SU-DHL-6 (cell line): Measurements from ENCODE around the gene GLG1.
A peak's percentile ranks its signal among the peaks of the same experiment; 100 is the strongest.

ENCODE experiments used
- H2AFZ ChIP-seq: fragments of 200-600 bp; sonication (generic); 2 replicates; pipeline ENCODE4 v1.6.1; 2014; ENCODE audit warnings: low read depth, mild to moderate bottlenecking, moderate library complexity, mixed read lengths, antibody characterized with exemption, low read length; ENCODE audit not compliant: severe bottlenecking
- H3F3A ChIP-seq: fragments of 200-600 bp; shearing (Covaris generic); 2 replicates; pipeline ENCODE4 v1.6.0; 2016; ENCODE audit warnings: antibody characterized with exemption, mild to moderate bottlenecking; ENCODE audit not compliant: insufficient read depth
- H3K27ac ChIP-seq: fragments of 200-600 bp; sonication (generic); 2 replicates; pipeline ENCODE4 v1.5.1; 2016; ENCODE audit warnings: low read depth, mild to moderate bottlenecking, low read length, moderate library complexity, mixed read lengths
- H3K27me3 ChIP-seq: fragments of 200-600 bp; sonication (generic), shearing (Covaris generic); 2 replicates; pipeline ENCODE4 v1.6.0; 2014; ENCODE audit warnings: mild to moderate bottlenecking, low read length
- H3K36me3 ChIP-seq: fragments of 200-600 bp; sonication (generic); 2 replicates; pipeline ENCODE4 v1.6.1; 2014; ENCODE audit warnings: mild to moderate bottlenecking, low read length, mixed read lengths
- H3K4me2 ChIP-seq: fragments of 300-600, 200-600 bp; shearing (Covaris generic), sonication (generic); 2 replicates; pipeline ENCODE4 v1.6.0; 2014; ENCODE audit warnings: low read length, low read depth, mild to moderate bottlenecking; ENCODE audit not compliant: poor library complexity, severe bottlenecking
- H3K4me3 ChIP-seq: fragments of 200-600 bp; sonication (generic); 2 replicates; pipeline ENCODE4 v1.5.1; 2014; ENCODE audit warnings: antibody characterized with exemption, low read length, mild to moderate bottlenecking, mixed read lengths; ENCODE audit not compliant: insufficient read depth, poor library complexity, severe bottlenecking
- H3K79me2 ChIP-seq: fragments of 200-600 bp; sonication (generic); 2 replicates; pipeline ENCODE4 v1.6.1; 2014; ENCODE audit warnings: mild to moderate bottlenecking, low read length, moderate library complexity; ENCODE audit not compliant: insufficient read depth
- H3K9ac ChIP-seq: fragments of 200-600 bp; sonication (generic); 2 replicates; pipeline ENCODE4 v1.7.0; 2014; ENCODE audit warnings: mild to moderate bottlenecking, low read length
- H3K9me2 ChIP-seq: fragments of 200-600 bp; sonication (generic); replicated peaks from 2 replicates; pipeline ENCODE4 v1.6.1; 2014; ENCODE audit warnings: low read length; ENCODE audit not compliant: insufficient read depth
- H3K9me3 ChIP-seq: fragments of 200-600 bp; sonication (generic); 2 replicates; pipeline ENCODE4 v1.6.1; 2014; ENCODE audit warnings: low read length, mixed read lengths; ENCODE audit not compliant: insufficient read depth
- H4K20me1 ChIP-seq: fragments of 200-600 bp; sonication (generic); 2 replicates; pipeline ENCODE4 v1.6.1; 2014; ENCODE audit warnings: low read depth, mild to moderate bottlenecking, antibody characterized with exemption, low read length, moderate library complexity, mixed read lengths
- EZH2phosphoT487 ChIP-seq: fragments of 200-600 bp; sonication (generic), shearing (Covaris generic); conservative IDR thresholded peaks from 2 replicates; pipeline ENCODE4 v1.6.1; 2018; ENCODE audit warnings: mild to moderate bottlenecking, antibody characterized with exemption, low read length, moderate library complexity, mixed read lengths
- TF ChIP-seq, protein P1 (sequence below): fragments of 200-600 bp; sonication (generic); IDR thresholded peaks from one replicate; pipeline ENCODE4 v1.5.1; 2017; ENCODE audit warnings: antibody characterized with exemption, mild to moderate bottlenecking, low read length, moderate library complexity; ENCODE audit not compliant: insufficient read depth, poor library complexity, severe bottlenecking

Gene GLG1

DNA sequence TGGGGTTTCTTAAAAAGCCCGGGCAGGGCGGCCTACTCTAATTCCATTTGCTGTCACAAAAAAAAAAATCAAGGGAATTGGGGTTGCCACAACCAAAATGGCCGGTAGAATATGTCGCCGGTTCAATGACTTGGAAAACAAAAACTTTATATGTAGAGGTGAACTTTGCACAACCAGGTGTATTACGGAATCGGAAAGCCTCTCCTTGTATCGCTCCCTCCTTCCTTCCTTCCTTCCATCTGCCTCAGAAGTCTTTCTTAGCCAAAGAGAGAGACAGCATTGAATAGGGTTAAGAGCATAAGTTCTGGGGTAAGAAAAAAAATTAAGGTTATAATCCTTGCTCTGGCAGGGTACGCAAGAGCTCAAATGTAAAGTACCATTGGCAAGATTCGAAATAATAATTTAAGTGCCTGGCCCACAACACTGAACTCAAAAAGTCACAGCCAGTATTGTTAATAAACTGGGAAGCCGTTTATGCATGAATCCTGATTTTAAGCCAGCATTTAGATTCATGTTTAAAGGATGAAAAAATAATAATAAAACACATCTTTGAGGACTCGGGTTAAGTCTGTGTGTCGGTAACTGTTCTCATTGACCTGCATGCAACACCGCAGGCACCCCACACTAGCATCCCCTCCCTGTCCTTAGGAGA is 522 bp upstream of the GLG1 start:
- H3F3A ChIP-seq, result 0 out of 2 replicates have a peak, but pooled peaks cover 6% of the 10 kb centered on the region
- no peak overlapping the region for H3K27ac ChIP-seq
- H3K9me2 ChIP-seq, result no peaks in the 10 kb centered on the region
- H2AFZ ChIP-seq, result peak overlapping the region; percentile 99
- H3K4me2 ChIP-seq, result peak overlapping the region; percentile 77
- no peaks in the 10 kb centered on the region for H3K9me3 ChIP-seq
- H3K9ac ChIP-seq, result peak overlapping the region; percentile 84
- H3K27me3 ChIP-seq, result no peaks in the 10 kb centered on the region
- peaks cover 30% of the 10 kb centered on the region for H3K79me2 ChIP-seq
- no peaks in the 10 kb centered on the region for H4K20me1 ChIP-seq
- H3K36me3 ChIP-seq, result no peaks in the 10 kb centered on the region
- TF ChIP-seq, protein P1, sequence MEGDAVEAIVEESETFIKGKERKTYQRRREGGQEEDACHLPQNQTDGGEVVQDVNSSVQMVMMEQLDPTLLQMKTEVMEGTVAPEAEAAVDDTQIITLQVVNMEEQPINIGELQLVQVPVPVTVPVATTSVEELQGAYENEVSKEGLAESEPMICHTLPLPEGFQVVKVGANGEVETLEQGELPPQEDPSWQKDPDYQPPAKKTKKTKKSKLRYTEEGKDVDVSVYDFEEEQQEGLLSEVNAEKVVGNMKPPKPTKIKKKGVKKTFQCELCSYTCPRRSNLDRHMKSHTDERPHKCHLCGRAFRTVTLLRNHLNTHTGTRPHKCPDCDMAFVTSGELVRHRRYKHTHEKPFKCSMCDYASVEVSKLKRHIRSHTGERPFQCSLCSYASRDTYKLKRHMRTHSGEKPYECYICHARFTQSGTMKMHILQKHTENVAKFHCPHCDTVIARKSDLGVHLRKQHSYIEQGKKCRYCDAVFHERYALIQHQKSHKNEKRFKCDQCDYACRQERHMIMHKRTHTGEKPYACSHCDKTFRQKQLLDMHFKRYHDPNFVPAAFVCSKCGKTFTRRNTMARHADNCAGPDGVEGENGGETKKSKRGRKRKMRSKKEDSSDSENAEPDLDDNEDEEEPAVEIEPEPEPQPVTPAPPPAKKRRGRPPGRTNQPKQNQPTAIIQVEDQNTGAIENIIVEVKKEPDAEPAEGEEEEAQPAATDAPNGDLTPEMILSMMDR, result no peak
- TF ChIP-seq EZH2phosphoT487, result no peak
- H3K4me3 ChIP-seq, result peak overlapping the region; percentile 73

GRCh38 chr16:74605746-74606520 is 981 bp downstream of the GLG1 start:
- H3K79me2 ChIP-seq, result peaks cover 40% of the 10 kb centered on the region

DNA sequence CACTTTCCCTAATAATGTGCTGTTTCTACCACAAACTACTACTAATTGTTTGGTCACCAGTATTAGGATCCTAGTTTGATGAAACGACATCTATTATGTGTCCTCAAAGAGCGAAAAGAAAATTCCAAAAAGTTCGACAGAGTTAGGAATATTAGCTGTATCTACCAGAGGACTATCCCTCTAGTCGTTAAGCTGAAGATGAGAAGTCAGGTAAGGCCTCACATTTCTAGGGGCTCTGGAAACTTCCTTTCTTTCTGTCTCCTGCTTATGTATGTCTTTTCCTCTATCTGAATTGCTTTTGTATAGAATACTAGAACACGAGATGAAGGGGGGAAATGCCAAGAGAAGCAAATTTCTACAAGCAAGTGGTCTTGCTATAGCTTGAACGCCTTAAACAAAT is 1.6 kb downstream of the GLG1 start:
- H4K20me1 ChIP-seq, result peaks cover 4% of the 10 kb centered on the region; the same call in 1 of the 2 replicates
- no peaks in the 10 kb centered on the region for H3K9me3 ChIP-seq
- peaks cover 46% of the 10 kb centered on the region for H3K79me2 ChIP-seq
- no peak for TF ChIP-seq EZH2phosphoT487
- TF ChIP-seq, protein P1, result no peak
- H3K36me3 ChIP-seq, result no peaks in the 10 kb centered on the region
- H3K9me2 ChIP-seq, result no peaks in the 10 kb centered on the region
- H3F3A ChIP-seq, result peaks cover 9% of the 10 kb centered on the region; the same call in 1 of the 2 replicates
- peak overlapping the region; percentile 84; the same call in 1 of the 2 replicates for H3K9ac ChIP-seq
- H3K27ac ChIP-seq, result no peak overlapping the region
- H3K4me3 ChIP-seq, result peak overlapping the region; percentile 73
- H3K4me2 ChIP-seq, result peak overlapping the region; percentile 77
- H2AFZ ChIP-seq, result no peak overlapping the region
- H3K27me3 ChIP-seq, result no peaks in the 10 kb centered on the region

More at GRCh38 chr16:74605746-74606520, 981 bp downstream of the GLG1 start:
- Histone ChIP-seq H3K4me2 (peak overlapping the region; percentile 77), H3K9me3 (no peaks in the 10 kb centered on the region), H3K9ac (peak overlapping the region; percentile 84), H3K27ac (no peak overlapping the region), H4K20me1 (peaks cover 2% of the 10 kb centered on the region; the same call in 1 of the 2 replicates), H3K4me3 (peak overlapping the region; percentile 73), H3K27me3 (no peaks in the 10 kb centered on the region), H3F3A (peaks cover 9% of the 10 kb centered on the region; the same call in 1 of the 2 replicates), H3K9me2 (no peaks in the 10 kb centered on the region), H2AFZ (peak overlapping the region; percentile 99), H3K36me3 (no peaks in the 10 kb centered on the region)
- TF ChIP-seq EZH2phosphoT487, result no peak
- TF ChIP-seq, protein P1, result no peak
